ENCODE results near the gene PTPRG. TPM values are rescaled to one million over a fixed set of nuclear protein-coding genes. Genes with fewer than 3 reads are reported as not detected.

The PTPRG gene
- total and polyA plus RNA-seq, 2 donors (not counting 3 experiments of a cell fraction or from before 2014, with no cell fraction given), result 8.9 to 39.1 TPM

GRCh38 chr3:61896251-61896650, 334.9 kb downstream of the PTPRG start:
- H3K27ac ChIP-seq (ENCODE audit: insufficient read depth, low read depth, low read length), result no peak overlapping the region
- H3K4me3 ChIP-seq (replicated peaks in 1 of 3; ENCODE audit: insufficient read depth in 1 of 3, low read depth in 1 of 3, low read length in 3 of 3), result no peak overlapping the region
- H3K79me2 ChIP-seq (ENCODE audit: control insufficient read depth, insufficient read depth, low read length), result no peaks in the 10 kb centered on the region
- H2AFZ ChIP-seq (ENCODE audit: low read depth, low read length), result no peak overlapping the region
- H4K20me1 ChIP-seq (replicated peaks; ENCODE audit: control insufficient read depth, extremely low read depth, insufficient read depth, low read length), result peaks cover under 1% of the 10 kb centered on the region
- CTCF ChIA-PET, result no interaction called here
- FAIRE-seq, result no peak
- H3K9ac ChIP-seq (replicated peaks; ENCODE audit: extremely low read depth, insufficient read depth, low read length), result no peak overlapping the region
- H3K9me1 ChIP-seq (replicated peaks; ENCODE audit: control insufficient read depth, extremely low read depth, insufficient read depth, low read length), result no peaks in the 10 kb centered on the region
- POLR2A ChIA-PET, result no interaction called here
- DNase-seq (ENCODE audit: low read depth, low spot score), result no peak
- TF ChIP-seq POLR2A (IDR thresholded peaks at IDR 0.05; ENCODE audit: low read depth, low read length) (no peak), GATA2 (IDR thresholded peaks at IDR 0.05; ENCODE audit: insufficient read depth, insufficient read length, low read depth, low read length) (no peak), EZH2 (IDR thresholded peaks at IDR 0.05; ENCODE audit: borderline replicate concordance, low read depth, low read length, severe bottlenecking) (no peak), FOS (IDR thresholded peaks at IDR 0.05; ENCODE audit: borderline replicate concordance, insufficient read depth, low read length) (no peak), POLR2AphosphoS5 (IDR thresholded peaks at IDR 0.05; ENCODE audit: insufficient read depth, low read depth, low read length) (no peak), MAX (IDR thresholded peaks at IDR 0.05; ENCODE audit: insufficient read depth, insufficient read length) (no peak), JUN (IDR thresholded peaks at IDR 0.05; ENCODE audit: borderline replicate concordance, insufficient read depth, insufficient read length, low read depth) (no peak), CTCF (IDR thresholded peaks at IDR 0.05; ENCODE audit: extremely low read depth in 1 of 2, insufficient read depth in 1 of 2, low read depth in 1 of 2, low read length in 2 of 2) (no peak), MYC (IDR thresholded peaks at IDR 0.05; ENCODE audit: low read depth, low read length) (no peak)
- intact Hi-C loops (cut with micrococcal nuclease), result no loop called here
- H3K4me2 ChIP-seq (ENCODE audit: insufficient read depth, low read length), result no peak overlapping the region
- peaks cover 11% of the 10 kb centered on the region for H3K4me1 ChIP-seq (ENCODE audit: control insufficient read depth, extremely low read depth, insufficient read depth, low read length)
- no TSS peak for BruUV-seq (replicated peaks)
- H3K27me3 ChIP-seq (ENCODE audit: control insufficient read depth in 2 of 2, insufficient read depth in 2 of 2, low read length in 2 of 2), result no peaks in the 10 kb centered on the region
- dilution Hi-C loops (cut with MboI; ENCODE audit: extremely low pct_ligation_motif_present, low sequenced_read_pairs), result no loop called here
- H3K36me3 ChIP-seq (ENCODE audit: control insufficient read depth in 2 of 2, extremely low read depth in 1 of 2, insufficient read depth in 2 of 2, low read length in 2 of 2), result no peaks in the 10 kb centered on the region
- no peaks in the 10 kb centered on the region for H3K9me3 ChIP-seq (replicated peaks; ENCODE audit: control insufficient read depth, insufficient read depth, low read length)
